ENCODE data around the gene KRT37.

KRT37 gene

DNA sequence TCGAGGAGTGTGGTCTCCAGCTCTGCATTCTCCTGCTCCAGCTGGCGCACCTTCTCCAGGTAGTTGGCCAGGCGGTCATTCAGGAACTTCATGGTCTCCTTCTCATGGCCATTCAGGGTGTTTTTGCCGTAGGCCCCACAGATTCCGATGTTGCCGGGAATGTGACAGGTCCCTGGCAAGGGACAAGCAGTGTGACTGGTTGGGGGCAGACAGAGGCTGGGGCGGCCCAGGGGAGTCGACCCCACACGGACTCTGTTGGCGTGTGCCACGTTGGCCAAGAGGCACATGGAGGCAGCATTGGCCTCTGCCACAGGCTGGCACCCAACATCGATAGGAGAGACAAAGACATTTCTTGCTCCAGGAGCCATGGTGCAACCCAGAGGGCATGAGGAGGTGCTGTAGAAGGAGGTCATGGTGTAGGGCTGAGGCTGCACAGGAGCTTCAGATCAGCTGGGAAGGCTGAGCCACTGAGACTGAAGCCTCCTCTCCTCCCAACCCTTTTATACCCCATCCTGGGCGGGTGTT, at the start of gene KRT37:
Gene KRT37, minus strand, starts transcription at position 475 of the 525 bp plus-strand sequence. Its CDS starts 62 bp downstream, at position 413.
- DNase-seq (ENCODE audit: low read depth, low spot score), result no peak

DNA sequence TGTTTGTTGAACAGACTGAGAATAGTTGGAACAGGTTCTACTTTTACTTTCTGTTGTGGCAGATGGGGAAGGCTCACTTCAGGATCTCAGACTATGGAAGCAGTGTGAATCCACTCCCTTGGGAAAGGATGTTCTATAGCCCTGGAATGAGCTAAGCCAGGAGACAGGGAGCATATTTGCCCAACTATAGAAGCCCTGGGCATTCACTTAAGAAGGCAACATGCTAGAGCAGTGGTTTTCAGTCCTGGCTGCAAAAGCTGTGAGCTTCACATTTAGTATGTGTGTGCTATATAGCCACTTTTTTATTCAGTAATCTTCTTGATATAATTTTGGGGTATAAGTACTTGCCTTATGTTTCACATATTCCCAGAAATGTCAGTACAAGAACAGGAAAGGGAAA, 44.0 kb upstream of the KRT37 start:
- DNase-seq (ENCODE audit: low read depth, low spot score), result no peak

DNA sequence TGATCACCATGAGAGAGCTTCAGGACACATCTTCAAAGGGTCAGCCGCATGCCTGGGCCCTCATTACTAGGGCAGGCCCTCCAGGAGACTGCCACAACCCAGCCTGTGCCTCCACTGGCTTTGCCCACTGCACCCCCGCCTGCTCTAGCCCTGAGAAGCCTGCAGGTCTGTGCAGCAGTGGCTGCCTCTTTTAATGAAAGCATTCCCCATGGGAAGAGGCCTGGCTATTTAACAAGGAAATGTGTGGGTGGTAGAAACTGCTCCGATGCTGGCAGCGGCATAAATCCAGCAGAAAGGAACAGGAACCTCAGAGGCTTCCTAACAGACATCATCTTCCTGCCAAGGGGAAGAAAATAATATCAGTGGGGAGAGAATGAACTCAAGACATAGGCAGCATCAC, 43.2 kb upstream of the KRT37 start:
- no peak for DNase-seq (ENCODE audit: low read depth, low spot score)

DNA sequence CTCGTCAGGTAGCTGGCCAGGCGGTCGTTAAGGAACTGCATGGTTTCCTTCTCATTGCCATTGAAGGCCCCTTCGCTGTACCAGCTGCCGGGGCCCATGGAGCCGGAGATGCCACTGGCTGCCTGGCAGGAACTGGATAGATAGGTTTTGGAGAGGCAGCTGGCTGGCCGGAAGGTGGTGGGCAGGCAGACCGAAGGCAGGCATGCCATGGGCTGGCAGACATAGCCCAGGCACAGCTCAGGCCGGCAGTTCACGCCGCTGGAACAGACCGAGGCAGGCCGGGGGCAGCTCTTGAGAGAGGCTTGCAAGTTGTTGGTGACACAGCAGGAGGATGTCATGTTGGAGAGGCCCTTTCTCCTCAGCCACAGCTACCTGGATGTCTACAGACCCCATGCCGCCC, 42.6 kb upstream of the KRT37 start, which contains the start of gene KRT32:
Gene KRT32, minus strand, starts transcription at position 399 of the 400 bp plus-strand sequence. Its CDS starts 61 bp downstream, at position 338.
- no peak for DNase-seq (ENCODE audit: low read depth, low spot score)

DNA sequence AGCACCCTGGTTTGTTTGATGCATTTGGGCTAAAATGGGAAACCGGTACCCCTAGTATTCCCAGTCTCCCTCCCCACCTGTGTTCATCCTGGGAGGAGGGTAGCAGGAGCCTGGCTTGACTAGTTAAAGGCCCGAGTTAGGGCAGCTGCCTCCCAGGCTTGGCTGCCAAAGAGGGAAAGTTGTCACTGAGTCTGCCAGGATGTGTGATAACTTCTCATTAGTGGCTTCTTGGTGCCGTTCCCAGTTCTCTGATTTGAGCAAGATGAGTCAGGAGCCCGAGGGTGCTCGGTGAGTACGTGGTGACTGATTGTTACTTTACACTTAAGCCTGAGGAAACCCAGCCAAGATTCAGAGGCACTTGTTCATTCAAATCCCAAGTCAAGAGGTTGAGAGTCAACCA, 40.3 kb upstream of the KRT37 start:
- no peak for DNase-seq (ENCODE audit: low read depth, low spot score)

DNA sequence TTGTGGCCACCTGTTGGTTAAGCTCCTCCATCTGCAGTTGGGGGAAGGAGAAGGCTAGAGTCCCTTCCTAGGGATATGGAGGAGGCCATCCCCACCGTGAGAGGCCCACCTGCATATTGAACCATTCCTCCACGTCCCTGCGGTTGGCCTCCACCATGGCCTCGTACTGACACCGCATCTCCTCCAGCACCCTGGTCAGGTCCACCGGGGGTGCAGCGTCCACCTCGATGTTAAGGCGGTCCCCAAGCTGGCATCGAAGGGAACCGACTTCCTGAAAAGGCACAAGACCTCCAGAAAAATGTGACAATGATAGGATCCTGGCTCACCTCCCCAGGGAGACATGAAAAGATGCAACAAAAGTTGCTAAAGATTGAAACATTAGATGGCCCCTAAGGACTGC, 39.8 kb upstream of the KRT37 start:
- no peak for DNase-seq (ENCODE audit: low read depth, low spot score)

DNA sequence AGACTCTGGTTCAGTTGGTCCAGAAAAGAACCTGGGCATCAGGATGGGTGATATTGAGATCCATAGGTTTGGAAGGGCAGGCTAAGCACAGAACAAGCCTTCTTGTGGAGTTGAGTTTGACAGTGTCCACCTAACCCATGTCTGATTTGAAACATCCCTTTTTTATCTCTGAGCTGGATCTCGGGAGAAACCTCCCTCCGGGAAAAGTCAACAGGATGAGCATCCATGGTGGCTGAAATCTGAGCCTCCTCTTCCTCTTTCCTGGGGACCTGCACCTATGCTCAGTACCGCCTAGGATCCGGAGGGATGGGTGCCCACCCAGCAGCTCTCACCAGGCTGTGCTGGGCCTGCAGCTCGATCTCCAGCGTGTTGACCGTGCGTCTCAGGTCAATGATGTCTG, 39.4 kb upstream of the KRT37 start:
- DNase-seq (ENCODE audit: low read depth, low spot score), result no peak

DNA sequence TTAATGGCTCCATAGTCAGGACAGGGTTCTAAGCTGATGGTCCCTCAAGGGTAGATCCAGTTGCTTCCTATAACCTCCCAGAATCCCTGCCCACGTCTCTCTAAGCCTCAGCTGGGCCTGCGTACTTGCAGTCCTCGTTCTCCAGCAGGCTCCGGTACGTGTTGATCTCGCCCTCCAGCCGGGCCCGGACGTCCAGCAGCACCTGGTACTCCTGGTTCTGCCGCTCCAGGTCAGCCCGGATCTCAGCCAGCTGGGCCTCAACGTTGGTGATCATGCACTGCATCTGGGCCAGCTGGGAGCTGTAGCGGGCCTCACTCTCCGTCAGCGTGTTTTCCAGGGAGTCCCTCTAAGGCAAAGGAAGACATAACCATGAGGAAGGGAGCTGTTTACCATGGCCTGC, 38.3 kb upstream of the KRT37 start:
- DNase-seq (ENCODE audit: low read depth, low spot score), result no peak

DNA sequence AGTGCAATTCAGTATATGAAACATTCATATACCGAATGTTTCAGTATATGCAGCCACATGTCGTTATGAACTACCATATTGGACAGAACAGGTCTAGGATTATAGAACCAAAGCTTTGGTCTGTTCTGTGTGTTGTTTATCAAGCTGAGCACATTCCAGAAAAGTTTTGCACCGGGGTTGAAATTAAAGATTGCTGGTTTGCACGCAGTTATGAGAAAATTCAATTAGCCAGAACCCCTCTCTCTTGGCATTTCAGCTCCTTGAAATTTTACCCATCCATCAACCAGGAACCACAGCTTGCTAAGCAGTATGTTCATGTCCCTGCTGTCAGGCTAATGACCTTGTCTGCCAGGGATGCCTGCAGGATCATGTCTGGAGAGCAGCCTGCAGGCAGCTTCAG, 33.3 kb upstream of the KRT37 start:
- no peak for DNase-seq (ENCODE audit: low read depth, low spot score)

DNA sequence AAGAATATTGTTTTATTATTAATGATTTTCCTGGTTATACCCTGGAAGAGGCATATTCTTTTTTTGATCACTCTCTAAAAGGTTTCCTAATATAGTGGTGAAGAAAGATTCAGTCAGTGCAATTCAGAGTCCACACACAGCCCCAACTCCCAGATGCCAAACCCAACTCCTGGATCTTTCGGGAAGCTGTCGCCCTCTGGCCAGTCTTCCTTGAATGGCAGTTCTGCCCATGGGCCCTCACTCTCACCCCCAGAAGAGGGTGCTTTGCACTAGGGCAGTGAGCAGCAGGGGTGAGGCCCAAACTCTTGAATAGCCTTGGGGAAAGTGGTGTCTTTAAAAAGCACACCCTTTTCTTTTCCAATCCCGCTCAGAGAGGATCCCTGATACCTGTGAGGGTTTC, 31.8 kb upstream of the KRT37 start:
- peak; percentile 10 for DNase-seq (ENCODE audit: low read depth, low spot score)

DNA sequence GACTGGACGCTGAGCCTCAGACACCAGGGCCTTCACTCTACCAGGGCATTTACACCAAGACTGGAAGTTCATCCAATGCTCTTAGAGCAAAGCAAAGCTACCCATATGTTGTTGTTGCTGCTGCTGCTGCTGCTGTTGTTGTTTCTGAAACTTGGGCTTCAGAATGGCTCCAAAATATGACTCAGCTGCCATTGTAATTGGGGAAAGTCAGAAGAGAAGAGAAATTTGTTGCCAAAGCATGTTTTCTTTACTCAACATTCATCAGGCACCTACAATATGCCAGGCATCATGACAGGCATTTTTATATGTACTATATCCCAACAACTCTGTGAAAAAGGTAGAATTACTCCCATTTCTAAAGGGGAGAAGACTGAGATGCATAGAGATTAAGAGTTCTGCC, 30.9 kb upstream of the KRT37 start:
- DNase-seq (ENCODE audit: low read depth, low spot score), result no peak

DNA sequence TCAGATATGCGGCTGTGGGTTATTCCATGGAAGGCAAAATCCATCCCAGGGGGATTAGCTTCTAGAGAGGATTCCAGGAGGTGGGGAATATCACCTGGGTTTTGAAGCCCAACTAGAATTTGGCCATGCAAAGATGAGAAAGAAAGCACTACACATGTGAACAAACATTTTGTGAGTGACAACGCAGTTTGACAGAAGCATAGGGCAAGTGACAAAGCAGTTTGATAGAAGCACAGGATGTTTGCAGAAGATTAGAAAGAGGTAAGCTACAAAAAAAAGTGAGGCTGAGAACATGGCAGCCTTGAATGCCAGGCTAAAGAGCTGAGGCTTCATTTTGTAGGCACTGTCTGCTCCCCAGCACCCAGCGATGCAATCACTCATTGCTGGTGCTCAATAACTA, 28.7 kb upstream of the KRT37 start:
- no peak for DNase-seq (ENCODE audit: low read depth, low spot score)

DNA sequence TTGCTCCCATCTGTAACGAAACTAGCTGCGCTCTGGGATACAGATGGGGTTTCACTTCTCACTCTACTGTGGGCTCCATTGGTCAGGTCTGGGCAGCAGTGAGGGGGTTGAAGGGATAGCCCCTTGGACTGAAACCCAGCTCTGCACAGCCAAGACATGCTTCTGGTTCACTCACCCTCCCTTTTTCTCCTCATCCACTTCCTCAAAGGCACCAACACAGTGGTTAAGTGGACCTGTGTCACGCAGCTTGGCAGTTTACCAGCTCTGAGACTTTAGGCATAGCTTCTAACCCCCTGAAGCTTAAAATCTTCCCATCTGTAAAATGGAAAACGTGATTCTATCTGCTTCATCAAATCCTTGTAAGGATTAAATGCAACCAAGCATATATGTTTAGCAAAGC, 27.9 kb upstream of the KRT37 start:
- no peak for DNase-seq (ENCODE audit: low read depth, low spot score)

DNA sequence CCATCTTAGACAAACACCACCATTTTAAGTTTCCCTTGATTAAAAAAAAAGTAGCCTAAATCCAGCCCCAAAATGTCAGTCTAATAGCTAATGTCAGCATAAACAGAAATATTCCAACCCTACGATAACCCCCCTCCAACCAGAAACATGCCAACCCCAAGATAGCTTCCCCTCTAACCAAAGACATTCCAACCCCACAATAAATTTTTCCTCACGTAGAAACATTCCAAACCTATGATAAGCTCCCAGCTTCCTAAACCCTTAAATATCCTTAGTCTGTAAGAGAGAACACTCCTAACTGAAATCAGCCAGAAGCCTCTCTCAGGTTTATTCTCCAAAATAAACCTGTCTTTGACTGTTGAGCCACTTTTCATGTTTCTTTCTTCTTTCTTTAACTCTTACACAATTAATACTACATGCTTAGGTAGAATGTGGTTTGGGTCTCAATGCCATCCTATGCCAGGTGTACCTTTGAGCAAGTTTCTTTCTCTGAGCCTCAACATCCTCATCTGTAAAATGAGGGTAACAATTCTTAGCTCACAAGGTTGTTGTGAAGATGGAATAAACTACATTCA, 26.9 kb upstream of the KRT37 start:
- no peak for DNase-seq (ENCODE audit: low read depth, low spot score)

DNA sequence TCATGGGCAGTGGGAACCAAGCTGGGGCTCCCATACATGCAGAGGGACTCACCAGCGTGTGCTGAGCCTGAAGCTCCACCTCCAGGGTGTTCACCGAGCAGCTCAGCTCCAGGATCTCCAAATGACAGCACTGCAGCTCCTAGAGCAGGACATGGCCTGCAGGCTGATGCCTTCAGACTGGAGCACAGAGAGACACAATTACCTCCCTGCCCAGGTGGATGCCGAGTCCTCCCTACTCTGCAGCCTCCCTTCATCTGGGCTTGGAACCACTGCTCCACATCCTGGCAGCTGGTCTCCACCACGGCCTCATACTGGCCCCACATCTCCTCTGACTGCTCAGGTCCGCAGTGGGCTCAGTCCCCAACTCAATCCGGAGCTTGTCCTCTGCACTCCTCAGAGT, 24.6 kb upstream of the KRT37 start:
- DNase-seq (ENCODE audit: low read depth, low spot score), result no peak

DNA sequence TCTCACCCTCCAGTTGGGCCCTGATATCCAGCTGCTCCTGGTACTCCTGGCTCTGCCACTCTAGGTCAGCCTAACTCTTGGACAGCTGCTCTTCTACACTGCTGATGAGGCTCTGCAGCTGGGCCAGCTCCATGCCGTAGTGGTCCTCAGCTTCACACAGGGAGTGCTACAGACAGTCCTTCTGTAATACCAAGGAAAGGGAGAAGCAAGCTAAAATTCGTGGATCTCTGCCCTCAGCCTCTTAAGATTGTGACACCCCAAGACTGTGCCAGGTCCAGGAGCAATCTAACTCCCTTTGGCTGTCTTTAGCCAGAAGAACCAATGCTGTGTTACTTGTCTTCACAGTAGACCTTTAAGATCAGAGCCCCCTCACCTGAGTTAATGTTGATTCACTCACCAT, 24.1 kb upstream of the KRT37 start:
- DNase-seq (ENCODE audit: low read depth, low spot score), result no peak

DNA sequence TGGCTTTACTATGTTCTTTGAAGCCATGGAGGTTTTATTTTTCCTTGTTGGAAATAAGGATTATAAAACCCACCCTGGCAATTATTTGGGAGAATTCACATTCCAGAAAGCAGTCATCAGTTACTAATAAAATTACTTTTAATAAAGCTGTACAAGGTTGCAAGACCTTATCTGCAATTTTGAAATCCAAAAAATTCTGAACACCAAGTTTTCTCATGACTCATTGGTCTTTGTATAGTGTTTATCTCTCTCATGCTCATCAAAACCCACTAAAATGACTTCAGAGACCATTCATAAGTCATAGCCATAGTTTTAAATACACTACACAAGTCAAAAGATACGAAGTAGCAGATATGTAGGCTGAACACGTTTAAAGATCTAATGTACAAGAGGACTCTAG, 22.4 kb upstream of the KRT37 start:
- no peak for DNase-seq (ENCODE audit: low read depth, low spot score)

DNA sequence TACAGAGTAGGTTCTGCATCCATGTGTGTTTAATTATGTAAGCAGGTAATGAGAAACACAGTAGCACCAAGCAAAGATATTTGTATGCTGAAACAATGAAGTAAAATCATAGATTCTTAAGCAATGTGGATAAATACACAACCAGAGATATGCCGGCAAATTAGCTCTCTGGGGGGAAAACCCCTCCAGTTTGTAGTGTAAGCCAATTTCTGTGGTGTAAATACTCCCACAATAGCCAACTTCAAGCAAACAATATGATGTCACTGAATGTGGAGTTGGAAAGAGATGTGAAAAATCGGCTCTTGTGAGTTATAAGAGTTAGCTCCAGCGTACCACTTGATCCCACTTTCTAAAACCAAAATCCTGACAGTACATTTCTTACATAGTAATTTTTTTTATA, 20.3 kb upstream of the KRT37 start:
- DNase-seq (ENCODE audit: low read depth, low spot score), result no peak

DNA sequence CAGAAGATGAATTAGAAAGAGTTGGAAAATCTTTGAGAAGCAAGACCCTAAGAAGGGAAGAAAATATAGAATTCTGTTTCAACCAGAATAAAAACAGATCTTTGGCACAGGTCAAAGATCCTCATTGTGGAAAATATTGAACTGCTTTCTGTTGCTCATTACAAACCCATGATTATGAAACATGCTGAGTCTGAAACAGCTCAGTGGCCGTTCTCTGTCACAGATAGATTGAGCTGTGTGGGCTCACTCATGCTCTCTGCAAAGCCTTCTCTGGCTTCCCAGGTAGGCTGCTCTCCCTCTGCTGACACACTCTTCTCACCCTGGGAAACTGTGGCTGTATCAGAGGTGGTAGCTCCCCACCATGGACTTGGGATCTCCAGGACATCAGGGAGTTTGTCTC, 19.8 kb upstream of the KRT37 start:
- no peak for DNase-seq (ENCODE audit: low read depth, low spot score)

DNA sequence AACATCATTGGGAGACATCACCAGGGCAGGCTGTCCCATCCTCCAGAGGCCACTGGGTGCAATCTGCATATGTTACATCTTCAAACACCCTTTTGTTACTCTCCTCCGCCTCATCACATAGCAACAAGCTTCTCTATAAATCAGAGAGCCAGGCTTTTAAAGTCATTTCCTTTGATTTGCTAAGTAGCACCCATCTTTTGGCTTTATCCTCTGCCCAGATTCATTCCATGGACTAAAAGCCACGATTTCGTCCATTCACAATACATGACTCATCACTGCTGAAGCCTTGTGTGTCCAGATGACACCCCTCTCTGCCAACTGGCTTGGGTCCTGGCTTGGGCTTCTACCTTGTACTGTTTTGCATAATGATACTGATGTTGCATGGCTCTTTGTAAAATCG, 18.4 kb upstream of the KRT37 start:
- DNase-seq (ENCODE audit: low read depth, low spot score), result no peak

DNA sequence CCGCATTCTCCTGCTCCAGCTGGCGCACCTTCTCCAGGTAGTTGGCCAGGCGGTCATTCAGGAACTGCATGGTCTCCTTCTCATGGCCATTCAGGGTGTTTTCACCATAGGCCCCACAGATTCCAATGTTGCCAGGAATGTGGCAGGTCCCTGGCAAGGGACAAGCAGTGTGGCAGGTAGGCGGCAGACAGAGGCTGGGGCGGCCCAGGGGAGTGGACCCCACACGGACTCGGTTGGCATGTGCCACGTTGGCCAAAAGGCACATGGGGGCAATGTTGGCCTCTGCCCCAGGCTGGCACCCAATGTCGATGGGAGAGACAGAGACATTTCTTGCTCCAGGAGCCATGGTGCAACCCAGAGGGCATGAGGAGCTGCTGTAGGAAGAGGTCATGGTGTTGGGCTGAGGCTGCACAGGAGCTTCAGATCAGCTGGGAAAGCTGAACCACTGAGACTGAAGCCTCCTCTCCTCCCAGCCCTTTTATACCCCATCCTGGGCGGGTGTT, 16.2 kb upstream of the KRT37 start, which contains the start of gene KRT38:
Gene KRT38, minus strand, starts transcription at position 453 of the 503 bp plus-strand sequence. Its CDS starts 62 bp downstream, at position 391.
- no peak for DNase-seq (ENCODE audit: low read depth, low spot score)

DNA sequence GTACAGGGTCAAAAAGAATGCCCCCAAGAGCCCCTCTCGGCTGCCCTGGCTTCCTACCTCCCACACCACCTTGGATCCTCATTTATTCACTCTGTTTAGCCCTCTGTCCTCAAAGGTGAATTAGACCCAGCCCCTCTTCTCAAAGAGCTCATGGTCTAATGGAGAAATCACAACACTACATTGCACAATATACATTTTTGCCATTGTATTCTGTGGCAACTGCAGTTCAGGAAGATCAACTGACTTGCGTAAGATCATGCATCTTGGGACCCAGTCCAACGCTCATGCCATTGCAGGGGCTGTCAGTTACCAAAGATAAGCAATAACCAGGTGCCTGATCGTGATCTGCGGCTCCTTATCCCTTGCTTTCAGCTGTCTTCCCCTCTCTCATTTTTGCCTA, 15.0 kb upstream of the KRT37 start:
- DNase-seq (ENCODE audit: low read depth, low spot score), result no peak

DNA sequence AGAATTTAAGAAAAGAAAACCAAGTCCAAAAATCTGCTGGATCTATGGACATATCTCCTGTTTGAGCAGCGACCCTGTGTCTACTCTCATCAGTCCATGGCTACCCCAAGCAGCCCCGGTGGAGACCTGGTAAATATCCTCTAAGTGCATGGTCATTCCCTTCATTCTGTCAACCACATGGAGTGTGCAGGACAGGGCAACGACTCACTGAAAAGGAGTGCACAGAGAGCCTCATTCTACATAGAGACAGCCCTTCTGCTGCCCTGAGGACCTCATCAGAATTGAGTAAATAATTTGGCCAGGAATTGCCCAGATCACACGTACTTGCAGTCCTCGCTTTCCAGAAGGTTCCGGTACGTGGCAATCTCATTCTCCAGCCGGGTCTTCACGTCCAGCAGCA, 13.4 kb upstream of the KRT37 start:
- DNase-seq (ENCODE audit: low read depth, low spot score), result no peak

DNA sequence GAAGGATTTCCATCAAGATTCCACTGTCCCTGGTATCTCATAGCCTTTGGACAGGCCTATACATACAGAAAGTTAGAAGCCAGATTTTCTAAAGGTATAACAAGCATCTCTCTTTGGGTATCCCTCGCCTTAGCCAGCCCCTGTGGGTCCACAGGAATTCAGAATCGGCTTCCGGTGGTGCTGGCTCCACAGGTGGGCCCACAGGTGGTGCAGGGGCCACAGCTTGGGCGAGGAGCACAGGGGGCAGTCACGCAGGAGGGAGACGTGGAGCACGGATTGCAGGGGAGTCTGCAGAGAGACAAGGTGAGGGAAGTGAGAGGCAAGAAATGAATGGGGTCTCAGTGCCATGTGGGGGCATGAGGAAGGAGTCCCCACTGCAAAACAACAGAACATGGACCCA, 12.9 kb upstream of the KRT37 start:
- no peak for DNase-seq (ENCODE audit: low read depth, low spot score)

Measured in ELF-1 (cell line).